ENCODE data around the gene TRAPPC14.

TRAPPC14 gene

GRCh38 chr7:100148559-100149328 lies 9.8 kb downstream of the TRAPPC14 start, which contains the start of gene LAMTOR4:
Gene LAMTOR4 (plus strand): TSS chr7:100148918. CDS start chr7:100148973, 55 bp downstream.
- H3K4me1 ChIP-seq (ENCODE audit: control insufficient read depth, insufficient read depth, low read length), result peaks cover 10% of the 10 kb centered on the region
- H3K9me3 ChIP-seq (ENCODE audit: control insufficient read depth, insufficient read depth, low read depth, low read length), result no peaks in the 10 kb centered on the region
- H3K4me3 ChIP-seq (ENCODE audit: low read depth, low read length), result peak within 1 kb of the TSS; percentile 74
- peak within 1 kb of the TSS; percentile 68 for H3K27ac ChIP-seq (ENCODE audit: extremely low read depth, low read depth, low read length)
- ChIA-PET POLR2A (interaction anchor here (0.6 to 3.5 kb wide), 26 partner anchors 8 to 281 kb away, joined by 3 to 38 read pairs (median 6); partner anchors contain the start of genes AP4M1, GAL3ST4, GPC2 and MBLAC1), CTCF (interaction anchor here (1.0 kb wide), 1 partner anchor 16 kb away, joined by 7 read pairs; no protein-coding TSS in a partner anchor)
- H3K36me3 ChIP-seq (ENCODE audit: control insufficient read depth in 2 of 2, insufficient read depth in 1 of 2, low read length in 2 of 2), result peaks cover 15 to 23% of the 10 kb centered on the region in 2 experiments; a peak in 2 of 3 replicates
- TF ChIP-seq ZBTB11 (tag by site-specific recombination; conservative IDR thresholded peaks at IDR 0.05; ENCODE audit: low read depth) (peak; percentile 79), ZNF529 (tag by site-specific recombination; IDR thresholded peaks at IDR 0.05; ENCODE audit: insufficient replicate concordance) (no peak), GLIS2 (tag by site-specific recombination; IDR thresholded peaks at IDR 0.05) (peak; percentile 99), ZNF391 (tag by site-specific recombination; IDR thresholded peaks at IDR 0.05; ENCODE audit: borderline replicate concordance, low read depth) (peak; percentile 79; the same call in 1 of the 2 replicates), EGR2 (tag by site-specific recombination; IDR thresholded peaks at IDR 0.05; ENCODE audit: low read depth) (peak; percentile 60; the same call in 1 of the 2 replicates), REPIN1 (tag by site-specific recombination; IDR thresholded peaks at IDR 0.05; ENCODE audit: low read depth) (no peak), ZNF843 (tag by site-specific recombination; IDR thresholded peaks at IDR 0.05) (peak; percentile 7; the same call in 1 of the 2 replicates), ZNF580 (tag by site-specific recombination; IDR thresholded peaks at IDR 0.05) (peak; percentile 80; the same call in 1 of the 2 replicates), ZNF121 (tag by site-specific recombination; IDR thresholded peaks at IDR 0.05) (no peak; the same call in 1 of the 2 replicates), ZNF24 (tag by site-specific recombination; IDR thresholded peaks at IDR 0.05) (peak; percentile 54; the same call in 1 of the 2 replicates), ZNF596 (tag by site-specific recombination; IDR thresholded peaks at IDR 0.05) (no peak), GLIS1 (tag by site-specific recombination; IDR thresholded peaks at IDR 0.05) (peak; percentile 75), ZNF660 (tag by site-specific recombination; IDR thresholded peaks at IDR 0.05) (peak; percentile 20; the same call in 1 of the 2 replicates), KLF9 (tag by site-specific recombination; IDR thresholded peaks at IDR 0.05; ENCODE audit: low read depth) (peak; percentile 63), ZNF548 (tag by site-specific recombination; IDR thresholded peaks at IDR 0.05) (no peak), ZNF16 (tag by site-specific recombination; IDR thresholded peaks at IDR 0.05; ENCODE audit: low read depth) (no peak), ZNF324 (tag by site-specific recombination; IDR thresholded peaks at IDR 0.05) (peak; percentile 81; the same call in 1 of the 2 replicates), ZBTB6 (tag by site-specific recombination; IDR thresholded peaks at IDR 0.05) (peak; percentile 37; the same call in 1 of the 2 replicates), ZNF792 (tag by site-specific recombination; IDR thresholded peaks at IDR 0.05) (no peak), ZNF394 (tag by site-specific recombination; IDR thresholded peaks at IDR 0.05; ENCODE audit: borderline replicate concordance) (peak; percentile 54; the same call in 1 of the 2 replicates), ZSCAN23 (tag by site-specific recombination; IDR thresholded peaks at IDR 0.05) (no peak), ZNF623 (tag by site-specific recombination; IDR thresholded peaks at IDR 0.05) (no peak), ZNF518A (tag by site-specific recombination; conservative IDR thresholded peaks at IDR 0.05; ENCODE audit: low read depth) (0 out of 2 replicates have a peak, but pooled peaks have one; percentile 11), ZNF707 (tag by site-specific recombination; IDR thresholded peaks at IDR 0.05) (no peak), ZNF629 (tag by site-specific recombination; IDR thresholded peaks at IDR 0.05) (no peak), ZBTB20 (tag by site-specific recombination; IDR thresholded peaks at IDR 0.05) (peak; percentile 52), ZNF560 (tag by site-specific recombination; IDR thresholded peaks at IDR 0.05; ENCODE audit: borderline replicate concordance) (no peak), ZNF175 (tag by site-specific recombination; IDR thresholded peaks at IDR 0.05) (no peak)

Data from HEK293 (cell line).